Measurements from ENCODE around the gene SFMBT2. TPM values are rescaled to one million over a fixed set of nuclear protein-coding genes. Genes with fewer than 3 reads are reported as not detected.

Gene SFMBT2
- polyA plus RNA-seq, 1 experiment, result 0.06 TPM

- Histone ChIP-seq H3K36me3 (ENCODE audit: control insufficient read depth, insufficient read depth, low read length) (no peaks in the 10 kb centered on the region), H3K4me3 (ENCODE audit: low read depth, low read length) (no peak overlapping the region), H3K27me3 (ENCODE audit: control insufficient read depth, insufficient read depth, low read length) (no peaks in the 10 kb centered on the region)
- POLR2A ChIA-PET, result no interaction called here
- CTCF ChIA-PET, result interaction anchor here (0.7 to 1.2 kb wide), 2 partner anchors 9 to 12 kb away, joined by 3 read pairs; no protein-coding TSS in a partner anchor
- no peak for DNase-seq (ENCODE audit: low read depth)
- no peak for TF ChIP-seq CTCF (IDR thresholded peaks at IDR 0.05; ENCODE audit: insufficient read depth, low read depth, low read length)
Observed at GRCh38 chr10:7424919-7425318, 14.1 kb upstream of the SFMBT2 start.

GRCh38 chr10:7424315-7424714, 13.5 kb upstream of the SFMBT2 start:
- POLR2A ChIA-PET, result no interaction called here
- CTCF ChIA-PET, result no interaction called here
- DNase-seq (ENCODE audit: low read depth), result no peak
- H3K36me3 ChIP-seq (ENCODE audit: control insufficient read depth, insufficient read depth, low read length), result no peaks in the 10 kb centered on the region
- TF ChIP-seq CTCF (IDR thresholded peaks at IDR 0.05; ENCODE audit: insufficient read depth, low read depth, low read length), result no peak
- no peak overlapping the region for H3K4me3 ChIP-seq (ENCODE audit: low read depth, low read length)
- H3K27me3 ChIP-seq (ENCODE audit: control insufficient read depth, insufficient read depth, low read length), result no peaks in the 10 kb centered on the region

- no peak for DNase-seq (ENCODE audit: low read depth)
- Histone ChIP-seq H3K36me3 (ENCODE audit: control insufficient read depth, insufficient read depth, low read length) (no peaks in the 10 kb centered on the region), H3K27me3 (ENCODE audit: control insufficient read depth, insufficient read depth, low read length) (no peaks in the 10 kb centered on the region; the same call in 1 of the 2 replicates), H3K4me3 (ENCODE audit: low read depth, low read length) (no peak overlapping the region)
- CTCF ChIA-PET, result interaction anchor here (1.1 kb wide), 1 partner anchor 12 kb away, joined by 4 read pairs; the partner anchor contains the start of gene SFMBT2
- no peak for TF ChIP-seq CTCF (IDR thresholded peaks at IDR 0.05; ENCODE audit: insufficient read depth, low read depth, low read length)
- POLR2A ChIA-PET, result no interaction called here
Observed at GRCh38 chr10:7423521-7423920, 12.7 kb upstream of the SFMBT2 start.

- no peak for DNase-seq (ENCODE audit: low read depth)
- no peaks in the 10 kb centered on the region; the same call in 1 of the 2 replicates for H3K27me3 ChIP-seq (ENCODE audit: control insufficient read depth, insufficient read depth, low read length)
- no peak for TF ChIP-seq CTCF (IDR thresholded peaks at IDR 0.05; ENCODE audit: insufficient read depth, low read depth, low read length)
- no peaks in the 10 kb centered on the region for H3K36me3 ChIP-seq (ENCODE audit: control insufficient read depth, insufficient read depth, low read length)
- ChIA-PET CTCF (interaction anchor here (0.7 kb wide), 1 partner anchor 481 kb away, joined by 3 read pairs; no protein-coding TSS in a partner anchor), POLR2A (no interaction called here)
- no peak overlapping the region for H3K4me3 ChIP-seq (ENCODE audit: low read depth, low read length)
Observed at GRCh38 chr10:7421526-7421925, 10.7 kb upstream of the SFMBT2 start.

GRCh38 chr10:7419998-7420397, 9.2 kb upstream of the SFMBT2 start:
- DNase-seq (ENCODE audit: low read depth), result no peak
- Histone ChIP-seq H3K36me3 (ENCODE audit: control insufficient read depth, insufficient read depth, low read length) (no peaks in the 10 kb centered on the region), H3K4me3 (ENCODE audit: low read depth, low read length) (no peak overlapping the region), H3K27me3 (ENCODE audit: control insufficient read depth, insufficient read depth, low read length) (no peaks in the 10 kb centered on the region; the same call in 1 of the 2 replicates)
- ChIA-PET CTCF (interaction anchor here (0.7 to 2.6 kb wide), 3 partner anchors 255 to 752 kb away, joined by 3 to 10 read pairs (median 6); no protein-coding TSS in a partner anchor), POLR2A (no interaction called here)
- TF ChIP-seq CTCF (IDR thresholded peaks at IDR 0.05; ENCODE audit: insufficient read depth, low read depth, low read length), result no peak
